Cardiac fibroblast (primary cell): ENCODE measurements around the gene DMC1.

ENCODE experiments used
- DNase-seq, 2 donors: peaks; one replicate each; pipeline versions ENCODE4 v3.0.0 to v3.0.0-alpha.2; 2010; ENCODE audit warnings: low read depth in 2 of 2
- H3K4me3 ChIP-seq, 2 donors: replicated peaks in 1 of 2; 1 replicate in 1 of 2; 2 replicates in 1 of 2; pipeline ENCODE4 v1.5.1; 2011; ENCODE audit warnings: low read depth in 2 of 2, low read length in 2 of 2, mild to moderate bottlenecking in 2 of 2, moderate library complexity in 1 of 2
- CTCF ChIP-seq: IDR thresholded peaks from one replicate; pipeline ENCODE4 v1.5.1; 2011; ENCODE audit warnings: low read depth, mild to moderate bottlenecking, low read length, inconsistent platforms

DMC1 gene

GRCh38 chr22:38611559-38611958 is 41.6 kb upstream of the DMC1 start:
- DNase-seq = no peak
- H3K4me3 ChIP-seq = no peak overlapping the region
- TF ChIP-seq CTCF = no peak

- no peak for DNase-seq
- no peak for TF ChIP-seq CTCF
- no peak overlapping the region for H3K4me3 ChIP-seq
Observed at GRCh38 chr22:38610234-38610633, 40.3 kb upstream of the DMC1 start.

- DNase-seq = no peak
- TF ChIP-seq CTCF = no peak
Observed at GRCh38 chr22:38608992-38609750, 39.2 kb upstream of the DMC1 start.

GRCh38 chr22:38607680-38608079 is 37.7 kb upstream of the DMC1 start:
- DNase-seq = no peak
- no peak for TF ChIP-seq CTCF
- no peak overlapping the region for H3K4me3 ChIP-seq

More at GRCh38 chr22:38608992-38609750, 39.2 kb upstream of the DMC1 start:
- H3K4me3 ChIP-seq = no peak overlapping the region

- no peak overlapping the region for H3K4me3 ChIP-seq
- TF ChIP-seq CTCF = no peak
- no peak for DNase-seq
Observed at GRCh38 chr22:38602166-38602565, 32.2 kb upstream of the DMC1 start.

GRCh38 chr22:38601221-38601764 is 31.3 kb upstream of the DMC1 start:
- TF ChIP-seq CTCF = no peak
- DNase-seq = no peak
- no peak overlapping the region for H3K4me3 ChIP-seq
